Neural cell (in vitro differentiated cells): ENCODE results near the gene GDPD3.
"Not testable (repeated sequence)": the region's sequence is repeated elsewhere in the genome, so short reads cannot be mapped to it uniquely, and the experiment has no call there.

Experiments used
- CTCF ChIP-seq: fragments of 450-650 bp; IDR thresholded peaks from 2 replicates; pipeline ENCODE4 v1.5.1; 2014; ENCODE audit warnings: antibody characterized with exemption, mild to moderate bottlenecking, moderate library complexity; ENCODE audit not compliant: poor library complexity, severe bottlenecking
- POLR2AphosphoS5 ChIP-seq: IDR thresholded peaks from 2 replicates; pipeline ENCODE4 v1.6.1; 2012

- TF ChIP-seq CTCF, POLR2AphosphoS5: not testable (repeated sequence)
Measured at GRCh38 chr16:30114833-30115232, 1.5 kb upstream of the GDPD3 start.
